CD4-positive, alpha-beta T cell treated with Interleukin-15 for 4 hours (primary cell): ENCODE results near the gene EFNB2.

ENCODE experiments used
- DNase-seq: peaks from one replicate; pipeline ENCODE4 v3.0.0-alpha.2; 2020; ENCODE audit warnings: low spot score

The EFNB2 gene, protein sequence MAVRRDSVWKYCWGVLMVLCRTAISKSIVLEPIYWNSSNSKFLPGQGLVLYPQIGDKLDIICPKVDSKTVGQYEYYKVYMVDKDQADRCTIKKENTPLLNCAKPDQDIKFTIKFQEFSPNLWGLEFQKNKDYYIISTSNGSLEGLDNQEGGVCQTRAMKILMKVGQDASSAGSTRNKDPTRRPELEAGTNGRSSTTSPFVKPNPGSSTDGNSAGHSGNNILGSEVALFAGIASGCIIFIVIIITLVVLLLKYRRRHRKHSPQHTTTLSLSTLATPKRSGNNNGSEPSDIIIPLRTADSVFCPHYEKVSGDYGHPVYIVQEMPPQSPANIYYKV

DNA sequence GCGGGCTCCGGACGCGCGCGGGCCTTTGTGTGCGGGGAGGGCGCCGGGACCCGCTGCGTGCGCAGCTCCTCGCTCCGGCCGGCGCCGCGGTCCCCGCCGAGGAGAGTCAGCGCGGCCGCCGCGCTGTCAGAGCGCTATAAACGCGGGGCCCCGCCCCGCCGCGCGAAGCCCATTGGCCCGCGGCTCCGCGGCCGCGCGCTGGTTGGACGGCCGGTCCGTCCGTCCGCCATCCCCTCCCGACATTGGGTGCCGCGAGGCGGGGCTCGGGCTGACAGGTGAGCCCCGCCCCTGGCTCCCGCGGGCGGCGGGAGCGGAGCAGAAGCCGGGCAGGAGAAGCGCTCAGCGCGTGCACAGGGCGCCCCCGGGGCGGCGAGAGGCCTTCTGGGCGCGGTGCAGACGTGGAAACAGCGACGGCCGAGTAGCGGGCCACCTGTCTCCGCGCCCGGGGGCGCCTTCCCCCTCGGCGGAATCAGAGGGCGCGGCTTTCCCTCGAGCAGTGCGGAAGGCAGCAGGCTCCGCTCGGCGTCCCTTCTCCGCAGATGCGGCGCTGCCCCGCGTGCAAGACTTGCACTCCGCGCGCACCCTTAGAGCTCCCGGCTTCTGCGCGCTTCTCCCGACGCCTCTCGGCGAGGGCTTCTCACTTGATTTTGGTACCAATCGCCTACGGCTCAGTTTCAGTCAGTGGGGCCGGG lies at the start of gene EFNB2:
Gene EFNB2 (minus strand): TSS at position 111 of the 692 bp plus-strand sequence. CDS start 698 bp downstream, outside the sequence.
- peak; percentile 89 for DNase-seq

DNA sequence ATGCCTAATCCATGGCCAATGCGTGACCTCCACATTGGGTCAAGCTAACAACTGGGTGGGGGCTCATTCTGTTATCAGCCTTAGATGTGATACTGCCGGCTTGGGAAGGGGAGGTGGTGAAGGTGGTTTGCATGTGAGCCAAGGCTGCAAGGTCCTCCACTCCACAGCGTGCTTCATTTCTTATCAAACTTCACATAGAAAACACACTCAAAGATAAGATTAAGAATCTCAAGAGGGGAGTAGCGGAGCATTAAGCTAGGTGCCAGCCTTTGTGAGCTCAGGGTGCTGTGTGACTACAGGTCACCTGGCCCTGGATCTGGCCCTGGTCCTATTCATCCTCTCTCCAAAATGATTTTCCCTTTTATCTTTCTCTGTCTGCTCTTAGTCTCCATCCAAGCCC lies 45.8 kb upstream of the EFNB2 start:
- DNase-seq, result no peak

DNA sequence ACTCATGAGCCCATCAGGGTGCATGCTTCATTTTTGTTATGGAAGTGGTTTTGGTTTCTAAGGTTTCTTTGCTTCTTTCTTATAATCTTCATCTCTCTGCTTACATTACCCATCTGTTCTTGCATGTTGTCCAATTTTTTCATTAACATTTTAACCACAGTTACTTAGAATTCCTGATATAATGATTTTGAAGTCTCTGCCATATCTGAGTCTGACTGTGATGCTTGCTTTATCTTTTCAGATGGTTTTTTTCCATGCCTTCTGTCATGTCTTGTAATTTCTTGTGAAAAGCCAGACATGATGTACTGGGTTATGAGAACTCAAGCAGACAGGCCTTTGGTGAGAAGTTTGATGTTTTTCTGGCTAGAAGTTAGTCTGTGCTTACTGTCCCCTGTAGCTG lies 40.4 kb upstream of the EFNB2 start:
- no peak for DNase-seq

DNA sequence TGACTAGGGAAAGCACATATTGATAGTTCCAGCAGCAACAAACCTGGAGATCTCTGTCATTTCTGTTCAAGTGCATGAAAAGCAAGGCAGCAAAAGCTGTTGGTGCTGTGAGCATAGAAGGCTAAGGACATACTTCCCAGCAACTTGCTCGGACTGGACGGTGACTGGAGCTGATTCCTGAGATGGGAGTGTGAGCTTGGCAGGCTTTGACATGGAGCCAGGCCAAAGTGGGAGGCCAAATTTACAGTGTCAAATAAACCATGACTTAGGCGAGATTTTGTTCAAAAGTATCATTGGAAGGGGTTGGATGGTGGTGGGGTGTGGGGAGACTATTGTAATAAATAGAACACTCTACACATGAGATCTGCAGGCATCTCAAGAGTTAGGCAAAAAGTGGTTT lies 38.4 kb upstream of the EFNB2 start:
- DNase-seq, result no peak

DNA sequence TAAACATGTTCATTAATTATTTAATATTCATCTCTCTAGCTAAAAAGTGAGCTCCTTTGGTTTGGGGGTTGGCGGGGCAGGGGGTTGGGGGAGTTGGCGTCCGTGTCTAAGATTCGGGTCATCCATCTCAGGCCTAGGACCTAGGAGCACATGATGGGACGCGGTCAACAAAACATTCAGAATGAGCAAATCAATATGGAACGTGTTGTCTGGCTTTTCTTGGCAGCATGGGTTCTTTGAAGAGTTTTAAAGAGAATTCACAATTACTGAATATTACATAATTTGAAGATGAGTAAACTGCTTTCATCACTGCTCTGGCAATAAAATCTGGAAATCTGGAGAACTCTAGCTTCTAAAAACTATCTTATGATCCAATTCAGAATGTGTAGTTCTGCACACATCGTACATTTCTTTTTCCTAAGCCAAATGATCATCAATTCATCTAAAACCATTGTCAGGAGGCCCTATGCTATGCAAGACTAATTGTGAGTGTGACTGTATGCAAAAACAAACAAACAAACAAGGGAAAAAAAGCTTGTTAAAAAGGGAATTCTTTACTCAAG lies 37.9 kb upstream of the EFNB2 start:
- DNase-seq, result no peak

DNA sequence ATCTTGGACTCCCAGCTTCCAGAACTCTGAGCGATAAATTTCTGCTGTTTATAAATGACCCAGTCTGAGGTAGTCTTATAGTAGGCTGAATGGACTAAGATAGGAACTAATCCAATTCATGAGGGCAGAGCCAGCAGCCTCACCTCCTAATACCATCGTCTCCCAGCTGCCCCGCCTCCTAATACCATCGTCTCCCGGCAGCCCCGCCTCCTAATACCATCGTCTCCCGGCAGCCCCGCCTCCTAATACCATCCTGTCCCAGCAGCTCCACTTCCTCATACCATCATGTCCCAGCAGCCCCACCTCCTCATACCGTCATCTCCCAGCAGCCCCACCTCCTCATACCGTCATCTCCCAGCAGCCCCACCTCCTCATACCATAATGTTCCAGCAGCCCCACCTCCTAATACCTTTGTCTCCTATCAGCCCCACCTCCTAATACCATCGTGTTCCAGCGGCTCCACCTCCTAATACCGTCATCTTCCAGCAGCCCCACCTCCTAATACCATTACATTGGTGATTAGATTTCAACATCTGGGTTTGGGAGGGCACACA lies 34.9 kb upstream of the EFNB2 start:
- DNase-seq, result peak; percentile 80

DNA sequence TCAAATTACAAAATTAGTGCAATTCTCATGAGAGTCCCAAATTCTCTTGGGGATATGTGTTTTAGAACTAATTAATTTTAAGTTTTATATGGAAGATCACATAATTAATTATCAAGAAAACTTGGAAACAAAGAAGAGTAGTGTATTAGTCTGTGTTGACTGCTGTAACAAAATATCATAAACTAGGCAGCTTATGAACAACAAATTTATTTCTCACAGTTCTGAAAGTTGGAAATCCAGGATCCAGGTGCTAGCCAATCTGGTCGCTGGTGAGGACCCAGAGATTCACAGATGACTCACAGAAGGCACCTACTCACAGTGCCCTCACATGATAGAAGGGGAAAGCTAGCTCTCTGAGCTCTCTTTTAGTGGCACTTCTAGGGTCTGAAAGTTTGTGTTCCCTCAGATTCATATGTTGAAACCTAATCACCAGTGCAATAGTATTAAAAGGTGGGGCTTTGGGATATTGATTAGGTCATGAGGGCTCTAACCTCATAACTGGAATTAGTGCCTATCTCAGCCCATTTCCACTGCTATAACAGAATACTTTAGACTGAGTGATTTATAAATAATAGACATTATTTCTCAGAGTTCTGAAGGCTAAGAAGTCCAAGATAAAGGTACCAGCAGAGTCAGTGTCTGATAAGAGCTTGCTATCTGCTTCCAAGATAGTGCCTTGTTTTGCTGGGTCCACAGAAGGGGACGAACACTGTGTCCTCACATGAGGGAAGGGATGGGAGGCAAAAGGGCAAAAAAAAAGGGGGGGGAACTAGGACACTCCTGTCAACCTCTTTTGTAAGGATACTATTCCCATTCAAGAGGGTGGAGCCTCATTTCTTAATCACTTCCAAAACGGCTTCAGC lies 34.0 kb upstream of the EFNB2 start:
- DNase-seq, result no peak

DNA sequence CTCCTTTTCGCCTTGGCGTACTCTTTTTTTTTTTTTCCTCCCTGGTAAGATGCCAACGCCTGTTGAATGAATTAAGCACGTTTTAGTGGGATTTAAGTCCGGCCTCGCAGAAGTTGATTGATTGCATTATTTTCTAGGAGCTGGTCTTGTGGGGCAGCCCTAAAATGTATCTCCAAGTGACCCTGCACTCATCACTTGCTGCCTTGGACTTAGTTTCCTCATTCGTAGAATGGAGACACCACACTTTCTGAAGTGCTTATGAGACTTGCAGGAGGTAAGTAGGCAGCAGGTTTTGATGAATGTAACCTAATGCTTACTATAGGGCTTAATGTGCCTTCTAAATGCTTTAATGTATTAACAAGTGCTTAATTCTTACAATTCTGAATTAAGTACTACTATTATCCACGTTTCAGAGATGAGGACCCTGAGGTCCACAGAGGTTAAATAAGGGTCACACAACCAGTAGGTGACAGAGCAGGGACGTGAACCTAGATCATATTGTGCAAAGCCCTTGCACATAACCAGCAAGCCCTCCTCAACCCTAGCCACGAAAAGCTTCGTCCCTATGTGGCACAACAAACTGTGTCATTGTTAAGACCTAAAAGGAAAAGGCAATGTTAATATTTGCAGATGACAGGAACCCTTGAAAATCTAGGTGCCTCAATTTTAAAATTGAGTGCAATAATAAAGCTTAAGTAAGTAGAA lies 33.0 kb upstream of the EFNB2 start:
- no peak for DNase-seq

DNA sequence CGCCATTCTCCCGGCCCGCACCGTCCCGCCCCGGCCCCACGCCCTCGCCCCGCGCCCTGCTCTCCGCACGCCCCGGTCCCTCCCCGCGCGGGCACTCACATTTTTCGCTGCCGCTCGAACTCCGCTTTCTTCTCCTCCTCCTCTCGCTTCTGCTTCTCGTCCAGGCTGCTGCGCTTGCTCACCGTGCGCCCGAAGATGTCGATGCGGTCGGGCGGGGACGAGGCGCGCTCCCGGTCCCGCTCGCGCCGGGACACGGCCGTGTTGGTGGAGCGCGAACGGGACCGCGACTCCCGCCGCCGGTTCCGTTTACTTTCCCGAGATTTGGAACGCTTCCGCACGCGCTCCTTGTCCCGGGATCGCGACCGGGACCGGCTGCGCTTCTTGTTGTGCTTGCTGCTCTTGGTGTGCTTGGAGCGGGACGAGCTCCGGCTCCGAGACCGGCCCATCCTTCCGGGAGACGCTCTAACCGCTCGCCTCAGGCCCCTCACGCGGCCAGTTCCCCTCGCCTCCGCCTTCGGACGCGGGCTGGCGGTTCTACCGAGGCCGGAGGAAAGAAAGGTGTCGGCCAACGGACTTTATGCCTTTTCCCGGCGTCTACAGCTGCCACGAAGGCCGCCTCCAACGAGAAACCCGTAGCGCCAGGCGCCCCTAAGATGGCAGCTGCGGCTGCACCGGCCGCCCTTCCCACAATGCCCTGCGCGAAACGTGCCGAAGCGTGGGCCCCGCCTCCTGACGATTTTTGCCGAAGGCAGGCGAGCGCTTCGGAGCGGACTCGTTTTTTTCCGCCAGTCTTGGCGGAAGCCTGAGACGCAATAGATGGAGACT lies 32.2 kb upstream of the EFNB2 start, which contains the start of gene ARGLU1:
Gene ARGLU1 (minus strand): TSS at position 664 of the 825 bp plus-strand sequence. CDS start 218 bp downstream, at position 446.
- peak; percentile 96 for DNase-seq

DNA sequence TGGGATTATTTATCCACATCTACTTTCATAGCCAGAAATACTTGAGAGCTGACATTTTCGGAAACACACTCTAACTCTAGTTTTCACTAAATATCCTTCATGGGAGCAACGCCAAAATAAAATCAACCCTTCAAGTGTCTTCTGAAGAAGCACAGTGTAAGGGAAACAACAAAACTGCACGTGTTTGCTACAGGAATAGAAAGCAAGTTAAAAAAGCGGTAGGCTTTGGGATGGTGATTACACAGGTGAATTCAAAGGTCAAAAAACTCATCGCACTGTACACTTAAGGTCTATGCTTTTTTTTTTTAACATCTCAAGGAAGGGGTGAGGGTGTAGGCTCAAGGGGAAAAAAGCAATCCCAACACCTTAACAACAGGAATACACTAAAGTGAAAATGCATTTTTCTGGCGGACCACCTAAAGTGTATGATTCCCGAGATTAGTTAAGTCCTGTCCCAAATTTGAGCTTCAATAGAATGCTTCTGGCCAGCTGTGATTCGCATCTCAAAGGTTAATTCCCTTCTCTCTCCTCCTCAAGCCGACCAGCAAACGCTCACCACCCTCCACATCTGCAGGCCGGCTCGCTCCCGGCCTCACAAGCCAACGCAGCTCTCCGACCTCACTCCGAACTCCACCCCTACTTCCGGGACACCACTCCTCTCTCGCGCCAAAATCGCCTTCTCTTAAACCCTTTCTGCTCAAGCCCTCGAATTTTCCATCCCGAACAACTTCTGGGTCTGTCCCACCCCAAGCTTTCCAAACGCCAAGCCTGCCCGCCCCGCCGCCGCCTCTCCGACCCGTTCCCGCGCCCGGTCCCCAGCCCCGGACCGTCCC lies 31.4 kb upstream of the EFNB2 start:
- peak; percentile 26 for DNase-seq

DNA sequence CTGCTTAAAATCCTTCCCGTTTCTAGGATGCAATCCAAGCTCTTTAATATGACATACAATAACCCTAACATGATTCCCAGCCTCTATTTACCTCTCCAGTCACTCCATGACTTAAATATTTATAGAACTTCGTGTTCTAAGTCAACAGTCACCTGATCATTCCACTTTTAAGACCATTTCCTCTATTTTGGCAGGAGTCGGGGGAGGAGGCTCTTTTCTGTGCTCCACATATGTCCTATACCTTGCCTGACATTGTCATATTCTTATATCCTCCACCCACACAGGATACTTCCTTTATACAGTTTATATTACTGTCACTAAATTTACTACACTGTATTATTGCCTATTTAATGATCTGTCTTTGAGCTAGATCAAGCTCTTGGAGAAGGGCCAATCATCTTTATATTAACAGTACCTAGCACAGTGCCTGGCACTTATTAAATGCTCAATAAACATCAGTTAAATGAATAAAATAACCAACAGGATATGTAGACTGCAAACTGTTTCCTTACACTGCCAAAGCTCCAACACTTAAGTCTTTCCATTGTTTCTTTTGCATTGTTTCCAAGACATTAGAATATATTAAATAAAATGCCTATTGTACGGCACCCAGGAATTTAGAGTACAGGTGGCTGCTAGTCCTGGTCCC lies 29.8 kb upstream of the EFNB2 start:
- DNase-seq, result no peak

DNA sequence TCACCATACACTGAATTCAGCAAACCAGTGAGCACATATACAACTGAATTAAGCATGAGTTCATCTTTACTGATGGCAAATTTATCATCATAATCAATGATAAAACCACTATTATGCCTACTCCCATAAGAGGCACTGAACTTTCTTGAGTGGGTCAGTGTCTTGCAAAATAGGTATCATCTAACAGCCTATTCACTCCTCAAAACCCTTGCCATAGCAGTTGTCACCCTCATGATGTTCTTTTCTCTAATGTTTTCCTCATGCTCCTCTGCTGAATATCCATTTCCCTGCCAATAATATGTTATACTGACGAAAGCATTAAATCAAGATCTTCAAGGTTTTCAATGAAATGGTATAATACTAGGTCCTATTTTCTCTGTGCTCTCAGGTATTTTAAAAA lies 26.8 kb upstream of the EFNB2 start:
- DNase-seq, result no peak

DNA sequence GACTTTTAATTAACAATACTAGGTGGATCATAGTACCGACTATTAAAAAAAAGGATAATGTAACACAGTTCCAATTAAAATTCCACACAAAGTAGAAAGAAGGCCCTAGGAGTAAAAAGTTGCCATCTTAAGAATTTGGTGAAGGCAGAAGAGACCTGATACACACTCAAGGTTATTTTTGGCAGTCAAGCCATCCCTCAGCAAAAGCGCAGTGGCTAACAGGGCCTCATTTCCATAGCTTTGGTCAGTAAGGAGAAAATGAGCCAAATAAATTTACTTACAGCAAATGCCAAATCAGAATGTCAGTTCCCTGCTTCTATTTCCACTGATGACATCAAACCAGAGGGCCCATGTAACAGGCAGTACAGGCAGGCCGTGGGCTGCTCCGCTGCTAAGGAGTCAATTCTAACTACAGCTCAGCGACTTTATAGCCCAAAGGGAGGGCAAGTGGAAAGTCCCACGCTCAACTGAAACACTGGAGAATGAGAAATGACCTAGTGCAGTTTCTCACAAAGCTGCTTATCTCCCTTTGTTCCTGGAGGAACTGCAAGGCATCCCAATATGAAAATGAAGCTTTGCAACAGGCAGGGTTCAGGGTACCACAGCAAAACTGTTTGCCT lies 26.2 kb upstream of the EFNB2 start:
- peak; percentile 36 for DNase-seq

DNA sequence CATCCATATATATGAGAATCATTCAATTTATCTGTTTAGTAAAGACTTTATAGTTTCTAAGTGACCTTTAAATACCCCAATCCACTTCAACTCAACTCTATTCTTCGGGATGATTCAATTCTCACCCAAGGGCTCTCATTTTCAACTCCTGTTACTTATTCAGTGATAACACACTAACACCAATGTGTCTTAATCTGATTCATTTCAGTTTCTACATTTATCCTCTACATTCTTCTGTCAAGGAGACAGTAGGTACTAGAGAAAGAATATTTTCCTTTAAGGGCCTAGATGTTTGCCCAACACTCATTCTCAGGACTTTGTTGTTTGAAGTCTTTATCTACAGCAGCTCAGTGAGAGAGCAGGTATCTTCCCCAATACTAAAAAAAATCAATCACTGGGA lies 25.4 kb upstream of the EFNB2 start:
- DNase-seq, result no peak

DNA sequence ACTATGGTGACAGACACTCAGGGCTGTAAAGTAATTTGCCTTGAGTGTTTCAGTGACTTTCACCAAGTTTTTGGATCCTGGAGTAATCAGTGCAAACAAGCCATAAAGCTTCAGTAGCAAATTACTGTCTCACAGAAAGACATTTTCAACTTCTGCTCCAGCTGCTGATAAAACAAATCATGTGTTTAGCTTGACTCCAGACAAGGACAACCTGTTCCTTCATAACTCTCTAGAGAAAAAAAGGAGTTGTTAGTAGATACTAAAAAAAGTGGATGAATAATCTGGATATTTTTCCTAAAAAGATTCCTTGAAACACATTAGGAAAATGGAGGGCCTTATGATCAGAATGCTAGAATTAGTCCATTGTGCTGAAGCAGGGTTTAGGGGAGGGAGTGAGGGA lies 23.1 kb upstream of the EFNB2 start:
- DNase-seq, result no peak

DNA sequence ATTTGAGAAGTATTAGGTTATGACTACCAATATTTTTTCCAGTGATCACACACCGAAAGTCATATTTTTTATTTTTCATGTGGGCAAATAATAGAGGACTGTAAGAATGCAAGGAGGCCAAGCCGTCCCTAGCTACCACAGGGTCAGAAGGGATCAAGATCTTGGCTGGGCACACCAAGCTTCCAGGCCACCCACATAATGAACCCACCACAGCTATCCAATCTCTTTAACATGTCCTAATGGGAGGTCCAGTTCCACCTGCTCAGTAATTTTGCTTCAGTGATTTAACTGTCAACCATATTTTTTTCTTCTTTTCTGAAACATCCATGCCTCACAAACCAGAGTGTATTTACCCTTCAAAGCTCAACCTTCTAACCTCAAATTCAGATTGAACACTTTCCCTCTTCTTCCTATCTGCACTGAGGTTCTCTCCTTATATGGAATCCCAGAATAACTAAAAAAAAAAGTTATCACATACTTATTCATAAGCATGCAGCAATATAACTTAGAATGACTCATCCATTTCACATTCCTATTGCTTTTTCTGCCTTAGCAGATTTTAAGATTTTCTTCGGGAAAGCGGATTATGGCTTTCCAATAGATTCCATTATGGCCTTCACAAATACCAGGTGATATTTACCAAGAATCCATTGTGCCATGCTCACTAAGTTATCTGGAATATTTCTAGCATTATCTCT lies 20.3 kb upstream of the EFNB2 start:
- no peak for DNase-seq

DNA sequence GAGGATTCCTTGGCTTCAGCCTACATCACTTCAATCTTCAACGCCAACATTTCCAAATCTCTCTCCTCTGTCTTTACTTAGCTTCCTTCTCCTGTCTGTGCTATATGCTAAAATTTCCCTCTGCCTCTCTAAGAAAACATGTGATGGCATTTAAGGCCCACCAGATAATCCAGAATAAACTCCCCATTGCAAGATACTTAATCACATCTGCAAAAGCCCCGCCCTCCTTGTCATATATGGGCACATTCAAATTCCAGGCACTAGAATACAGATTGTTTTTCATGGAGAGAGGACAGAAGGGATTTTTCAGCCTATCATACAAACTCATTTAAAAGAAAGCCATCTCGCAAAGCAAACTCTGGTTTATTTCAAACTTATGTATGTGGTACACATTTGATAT lies 16.3 kb upstream of the EFNB2 start:
- DNase-seq, result no peak

DNA sequence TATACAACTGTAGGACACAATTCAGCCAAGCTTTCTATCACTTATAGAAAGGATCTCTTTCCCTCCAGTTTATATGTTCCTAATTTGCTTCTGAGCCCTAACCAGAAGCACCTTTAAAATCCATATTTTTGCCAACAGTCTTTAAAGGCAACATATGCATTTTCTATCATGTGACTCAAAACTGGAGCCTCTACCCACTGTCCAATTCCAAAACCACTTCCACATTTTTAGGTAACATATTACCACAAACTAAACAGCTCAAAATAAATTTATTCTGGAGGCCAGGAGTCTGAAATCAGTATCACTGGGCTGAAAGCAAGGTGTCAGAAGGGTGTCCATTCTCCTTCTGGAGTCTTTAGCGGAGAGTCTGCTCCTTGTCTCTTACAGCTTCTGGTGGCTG lies 15.9 kb upstream of the EFNB2 start:
- no peak for DNase-seq
